H9 (cell line): Measurements from ENCODE around the gene KLK15. TPM values are rescaled to one million over a fixed set of nuclear protein-coding genes. Genes with fewer than 3 reads are reported as not detected.

ENCODE experiments used
- DNase-seq: peaks from one replicate; pipeline ENCODE4 v3.0.0-alpha.2; 2017
- H2AFZ ChIP-seq: one replicate; pipeline ENCODE4 v1.6.1; 2013; ENCODE audit warnings: mild to moderate bottlenecking, low read length, control low read depth, moderate library complexity
- H2AK5ac ChIP-seq: 2 replicates; pipeline ENCODE4 v1.6.1; 2013; ENCODE audit warnings: low read length, control low read depth, mixed read lengths; ENCODE audit not compliant: insufficient read length
- H2BK120ac ChIP-seq: one replicate; pipeline ENCODE4 v1.6.1; 2013; ENCODE audit warnings: low read depth, mild to moderate bottlenecking, low read length, control low read depth, inconsistent platforms; ENCODE audit not compliant: poor library complexity, severe bottlenecking
- H2BK12ac ChIP-seq: 2 replicates; pipeline ENCODE4 v1.6.1; 2013; ENCODE audit warnings: low read length, control low read depth, mixed read lengths, low read depth; ENCODE audit not compliant: insufficient read length
- H2BK15ac ChIP-seq: 2 replicates; pipeline ENCODE4 v1.6.1; 2013; ENCODE audit warnings: low read depth, low read length, control low read depth
- H2BK20ac ChIP-seq: one replicate; pipeline ENCODE4 v1.6.1; 2013; ENCODE audit warnings: low read depth, mild to moderate bottlenecking, low read length, control low read depth, inconsistent platforms; ENCODE audit not compliant: poor library complexity, severe bottlenecking
- H2BK5ac ChIP-seq: 2 replicates; pipeline ENCODE4 v1.6.1; 2013; ENCODE audit warnings: low read length, control low read depth, mixed read lengths; ENCODE audit not compliant: insufficient read length
- H3K14ac ChIP-seq: 2 replicates; pipeline ENCODE4 v1.6.1; 2013; ENCODE audit warnings: low read length, control low read depth; ENCODE audit not compliant: insufficient read depth
- H3K18ac ChIP-seq: 2 replicates; pipeline ENCODE4 v1.6.1; 2013; ENCODE audit warnings: low read depth, mild to moderate bottlenecking, mixed read lengths, low read length, control low read depth; ENCODE audit not compliant: insufficient read length
- H3K23ac ChIP-seq: 2 replicates; pipeline ENCODE4 v1.6.1; 2013; ENCODE audit warnings: low read length, control low read depth, mixed read lengths, low read depth; ENCODE audit not compliant: insufficient read length
- H3K23me2 ChIP-seq: 2 replicates; pipeline ENCODE4 v1.6.1; 2013; ENCODE audit warnings: low read depth, mild to moderate bottlenecking, mixed read lengths, low read length, control low read depth; ENCODE audit not compliant: insufficient read length, poor library complexity, severe bottlenecking
- H3K27ac ChIP-seq: 2 replicates; pipeline ENCODE4 v1.5.1; 2013; ENCODE audit warnings: low read length, control low read depth, mixed read lengths, low read depth; ENCODE audit not compliant: insufficient read length
- H3K27me3 ChIP-seq: 2 replicates; pipeline ENCODE4 v1.6.1; 2013; ENCODE audit warnings: low read length, control low read depth, inconsistent platforms; ENCODE audit not compliant: insufficient read depth
- H3K4ac ChIP-seq: 2 replicates; pipeline ENCODE4 v1.6.1; 2013; ENCODE audit warnings: low read depth, mild to moderate bottlenecking, control low read depth, inconsistent platforms, low read length, moderate library complexity
- H3K4me1 ChIP-seq: 2 replicates; pipeline ENCODE4 v1.6.1; 2013; ENCODE audit warnings: low read length, control low read depth, inconsistent platforms; ENCODE audit not compliant: insufficient read depth
- H3K4me2 ChIP-seq: 2 replicates; pipeline ENCODE4 v1.6.1; 2013; ENCODE audit warnings: low read length, control low read depth, mixed read lengths; ENCODE audit not compliant: insufficient read length, insufficient read depth
- H3K56ac ChIP-seq: 2 replicates; pipeline ENCODE4 v1.6.1; 2013; ENCODE audit warnings: low read depth, mild to moderate bottlenecking, mixed read lengths, low read length, control low read depth; ENCODE audit not compliant: insufficient read length
- H3K79me1 ChIP-seq: 2 replicates; pipeline ENCODE4 v1.6.1; 2013; ENCODE audit warnings: low read depth, mild to moderate bottlenecking, moderate library complexity, low read length, control low read depth, inconsistent platforms; ENCODE audit not compliant: insufficient read depth, poor library complexity, severe bottlenecking
- H3K79me2 ChIP-seq: 2 replicates; pipeline ENCODE4 v1.6.1; 2013; ENCODE audit warnings: low read length, control low read depth, inconsistent platforms; ENCODE audit not compliant: insufficient read depth
- H3K9ac ChIP-seq: 2 replicates; pipeline ENCODE4 v1.6.1; 2013; ENCODE audit warnings: low read length, control low read depth, mixed read lengths; ENCODE audit not compliant: insufficient read length; ENCODE audit errors: extremely low read depth
- H3K9me3 ChIP-seq: one replicate; pipeline ENCODE4 v1.6.1; 2013; ENCODE audit warnings: low read depth, low read length, inconsistent platforms; ENCODE audit not compliant: control insufficient read depth
- H3T11ph ChIP-seq: one replicate; pipeline ENCODE4 v1.6.1; 2013; ENCODE audit warnings: mild to moderate bottlenecking, low read length, control low read depth, inconsistent platforms
- H4K20me1 ChIP-seq: one replicate; pipeline ENCODE4 v1.6.1; 2013; ENCODE audit not compliant: control insufficient read depth, insufficient read length, insufficient read depth
- H4K5ac ChIP-seq: 2 replicates; pipeline ENCODE4 v1.6.1; 2013; ENCODE audit warnings: low read depth, mild to moderate bottlenecking, mixed read lengths, low read length, control low read depth; ENCODE audit not compliant: insufficient read length
- H4K8ac ChIP-seq: replicated peaks from 2 replicates; pipeline ENCODE4 v1.6.1; 2013; ENCODE audit warnings: low read length, control low read depth, mixed read lengths, low read depth; ENCODE audit not compliant: insufficient read length
- H4K91ac ChIP-seq: 2 replicates; pipeline ENCODE4 v1.6.1; 2013; ENCODE audit warnings: low read depth, mild to moderate bottlenecking, moderate library complexity, mixed read lengths, low read length, control low read depth; ENCODE audit not compliant: insufficient read length
- H3K27ac Mint-ChIP-seq, 3 experiments: 2 replicates in 2 of 3; 3 replicates in 1 of 3; pipeline ENCODE4 v1.8.0; 2020 to 2021; ENCODE audit warnings: mixed read lengths in 3 of 3, mild to moderate bottlenecking in 1 of 3, moderate library complexity in 1 of 3
- H3K27me3 Mint-ChIP-seq: 2 replicates; pipeline ENCODE4 v1.8.0; 2021; ENCODE audit warnings: low read depth, mild to moderate bottlenecking, moderate library complexity, mixed read lengths
- H3K36me3 Mint-ChIP-seq, 3 experiments: 2 replicates in 2 of 3; 3 replicates in 1 of 3; pipeline ENCODE4 v1.8.0; 2020 to 2021; ENCODE audit warnings: low read depth in 3 of 3, mixed read lengths in 3 of 3; ENCODE audit not compliant: insufficient read depth in 1 of 3
- H3K4me1 Mint-ChIP-seq, 2 experiments: 2 replicates each; pipeline ENCODE4 v1.8.0; 2020; ENCODE audit warnings: mixed read lengths in 2 of 2
- H3K4me3 Mint-ChIP-seq, 2 experiments: 2 replicates in 1 of 2; 3 replicates in 1 of 2; pipeline ENCODE4 v1.8.0; 2020 to 2021; ENCODE audit warnings: mild to moderate bottlenecking in 2 of 2, mixed read lengths in 2 of 2, moderate library complexity in 1 of 2
- H3K9me3 Mint-ChIP-seq, 2 experiments: 2 replicates in 1 of 2; 3 replicates in 1 of 2; pipeline ENCODE4 v1.8.0; 2020; ENCODE audit warnings: mild to moderate bottlenecking in 2 of 2, mixed read lengths in 2 of 2, moderate library complexity in 1 of 2
- WGBS: extraction: QIAGEN DNeasy Blood & Tissue Kit; methylation state at CpG from one replicate; pipeline ENCODE4 v1.1.7; 2013; ENCODE audit warnings: missing lambda C conversion rate, low lambda C conversion rate, mixed read lengths; ENCODE audit not compliant: insufficient read length; ENCODE audit errors: extremely low coverage; 5-methylcytosine and 5-hydroxymethylcytosine counted together
- total RNA-seq: library from RNA; stranded (reverse); gene quantifications from 2 replicates; pipeline ENCODE4 v1.2.1, GENCODE V29; 2021
- TF ChIP-seq, protein P1 (sequence below): fragments of 200-600 bp; sonication (generic); conservative IDR thresholded peaks from 3 replicates; pipeline ENCODE4 v1.8.0; 2021; ENCODE audit warnings: antibody characterized with exemption, mild to moderate bottlenecking

The KLK15 gene
- total RNA-seq, 1 experiment from 2014 or later, result not detected

DNA sequence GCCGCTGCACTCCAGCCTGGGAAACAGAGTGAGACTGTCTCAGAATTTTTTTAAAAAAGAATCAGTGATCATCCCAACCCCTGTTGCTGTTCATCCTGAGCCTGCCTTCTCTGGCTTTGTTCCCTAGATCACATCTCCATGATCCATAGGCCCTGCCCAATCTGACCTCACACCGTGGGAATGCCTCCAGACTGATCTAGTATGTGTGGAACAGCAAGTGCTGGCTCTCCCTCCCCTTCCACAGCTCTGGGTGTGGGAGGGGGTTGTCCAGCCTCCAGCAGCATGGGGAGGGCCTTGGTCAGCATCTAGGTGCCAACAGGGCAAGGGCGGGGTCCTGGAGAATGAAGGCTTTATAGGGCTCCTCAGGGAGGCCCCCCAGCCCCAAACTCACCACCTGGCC lies 39.7 kb upstream of the KLK15 start, which contains the start of gene KLK2:
Gene KLK2 (plus strand): TSS at position 384 of the 400 bp plus-strand sequence. CDS start 35 bp downstream, outside the sequence.
- peaks cover 50% of the 10 kb centered on the region for H3K27me3 Mint-ChIP-seq
- H2BK12ac ChIP-seq, result no peak within 1 kb of the TSS
- no peaks in the 10 kb centered on the region for H3K23me2 ChIP-seq
- no peak within 1 kb of the TSS for H2AK5ac ChIP-seq
- no peak within 1 kb of the TSS for H3T11ph ChIP-seq
- no peak within 1 kb of the TSS for H2AFZ ChIP-seq
- no peak within 1 kb of the TSS for H3K23ac ChIP-seq
- no peaks in the 10 kb centered on the region for H3K79me1 ChIP-seq
- H3K56ac ChIP-seq, result no peak within 1 kb of the TSS
- no peak within 1 kb of the TSS for H4K8ac ChIP-seq
- H4K91ac ChIP-seq, result no peak within 1 kb of the TSS
- no peak within 1 kb of the TSS for H2BK120ac ChIP-seq
- no peaks in the 10 kb centered on the region for H3K36me3 Mint-ChIP-seq
- H2BK5ac ChIP-seq, result no peak within 1 kb of the TSS
- no peaks in the 10 kb centered on the region for H4K20me1 ChIP-seq
- no peak within 1 kb of the TSS for H3K4me2 ChIP-seq
- no peaks in the 10 kb centered on the region; the same call in 1 of the 2 replicates for H3K4me1 ChIP-seq
- WGBS, result no CpG with 5 or more reads among the region's 3 CpGs
- no peak within 1 kb of the TSS; the same call in 1 of the 2 replicates for H3K14ac ChIP-seq
- peaks cover 3% of the 10 kb centered on the region; the same call in 1 of the 2 replicates for H3K27me3 ChIP-seq
- no peak within 1 kb of the TSS for H2BK15ac ChIP-seq
- peaks cover 4 to 10% of the 10 kb centered on the region in 2 experiments; a peak in 2 of 4 replicates for H3K4me1 Mint-ChIP-seq
- no peak within 1 kb of the TSS for H3K4me3 Mint-ChIP-seq
- no peak within 1 kb of the TSS for H2BK20ac ChIP-seq
- no peak within 1 kb of the TSS for H4K5ac ChIP-seq
- no peak within 1 kb of the TSS for H3K18ac ChIP-seq
- H3K9ac ChIP-seq, result no peak within 1 kb of the TSS
- TF ChIP-seq, protein P1, sequence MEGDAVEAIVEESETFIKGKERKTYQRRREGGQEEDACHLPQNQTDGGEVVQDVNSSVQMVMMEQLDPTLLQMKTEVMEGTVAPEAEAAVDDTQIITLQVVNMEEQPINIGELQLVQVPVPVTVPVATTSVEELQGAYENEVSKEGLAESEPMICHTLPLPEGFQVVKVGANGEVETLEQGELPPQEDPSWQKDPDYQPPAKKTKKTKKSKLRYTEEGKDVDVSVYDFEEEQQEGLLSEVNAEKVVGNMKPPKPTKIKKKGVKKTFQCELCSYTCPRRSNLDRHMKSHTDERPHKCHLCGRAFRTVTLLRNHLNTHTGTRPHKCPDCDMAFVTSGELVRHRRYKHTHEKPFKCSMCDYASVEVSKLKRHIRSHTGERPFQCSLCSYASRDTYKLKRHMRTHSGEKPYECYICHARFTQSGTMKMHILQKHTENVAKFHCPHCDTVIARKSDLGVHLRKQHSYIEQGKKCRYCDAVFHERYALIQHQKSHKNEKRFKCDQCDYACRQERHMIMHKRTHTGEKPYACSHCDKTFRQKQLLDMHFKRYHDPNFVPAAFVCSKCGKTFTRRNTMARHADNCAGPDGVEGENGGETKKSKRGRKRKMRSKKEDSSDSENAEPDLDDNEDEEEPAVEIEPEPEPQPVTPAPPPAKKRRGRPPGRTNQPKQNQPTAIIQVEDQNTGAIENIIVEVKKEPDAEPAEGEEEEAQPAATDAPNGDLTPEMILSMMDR, result no peak
- no peaks in the 10 kb centered on the region; a peak in 1 of 5 replicates for H3K9me3 Mint-ChIP-seq
- no peak within 1 kb of the TSS for H3K4ac ChIP-seq
- H3K27ac Mint-ChIP-seq, result no peak within 1 kb of the TSS
- no peaks in the 10 kb centered on the region for H3K9me3 ChIP-seq
- no peaks in the 10 kb centered on the region for H3K79me2 ChIP-seq
- DNase-seq, result no peak
- no peak within 1 kb of the TSS for H3K27ac ChIP-seq
